Activated CD8-positive, alpha-beta memory T cell treated with anti-CD3 and anti-CD28 coated beads for 1 hour (primary cell): Measurements from ENCODE around the gene LGALS3.

ENCODE experiments used
- DNase-seq, 2 donors: peaks; one replicate each; pipeline ENCODE4 v3.0.0-alpha.2; 2020; ENCODE audit warnings: low read depth in 1 of 2; ENCODE audit errors: extremely low read depth in 1 of 2

Gene LGALS3

DNA sequence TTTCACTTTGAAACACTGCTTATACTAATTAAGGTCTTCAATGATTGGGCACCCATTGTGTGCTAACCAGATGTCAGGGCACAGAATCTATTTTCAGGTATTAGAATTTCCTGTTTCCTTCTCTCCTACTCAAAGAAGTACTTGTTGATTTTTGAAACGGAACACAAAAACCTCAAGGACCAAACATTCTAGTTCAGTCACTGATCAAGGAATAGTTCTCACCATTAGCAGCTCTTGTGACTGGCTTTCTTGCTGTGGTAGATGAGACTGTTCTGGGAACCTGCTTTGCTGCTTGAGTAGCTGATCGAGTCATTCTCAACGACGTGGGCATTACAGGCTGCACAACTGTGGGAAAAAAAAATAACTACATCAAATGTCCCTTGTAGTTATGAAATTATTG is 51.4 kb downstream of the LGALS3 start:
- DNase-seq: no peak

DNA sequence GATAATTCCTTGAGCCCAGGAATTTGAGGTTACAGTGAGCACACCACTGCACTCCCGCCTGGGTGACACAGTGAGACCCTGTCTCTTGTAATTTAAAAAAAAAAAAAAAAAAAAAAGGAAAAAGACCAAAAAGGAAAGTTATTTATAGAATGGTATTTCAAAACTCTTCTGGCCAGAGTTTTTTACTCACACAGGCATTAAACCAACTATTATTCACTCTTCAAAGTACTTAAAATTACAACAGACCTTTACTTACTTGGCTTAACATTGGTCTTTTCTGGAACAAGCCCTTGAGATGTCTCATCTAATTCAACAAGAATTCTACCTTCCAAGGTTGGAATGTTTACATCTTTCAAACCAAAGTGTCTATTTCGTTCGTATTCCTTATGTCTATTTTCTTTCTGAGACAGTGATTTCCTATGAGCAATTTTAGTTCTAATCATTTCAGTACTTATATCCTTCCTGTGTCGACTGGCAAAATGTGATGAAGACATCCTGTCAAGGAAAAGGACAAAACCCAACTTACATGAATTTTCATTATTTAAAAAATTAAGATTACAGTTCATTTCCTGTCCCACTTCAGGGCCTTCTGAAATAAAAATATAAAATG is 59.7 kb downstream of the LGALS3 start:
- no peak for DNase-seq

DNA sequence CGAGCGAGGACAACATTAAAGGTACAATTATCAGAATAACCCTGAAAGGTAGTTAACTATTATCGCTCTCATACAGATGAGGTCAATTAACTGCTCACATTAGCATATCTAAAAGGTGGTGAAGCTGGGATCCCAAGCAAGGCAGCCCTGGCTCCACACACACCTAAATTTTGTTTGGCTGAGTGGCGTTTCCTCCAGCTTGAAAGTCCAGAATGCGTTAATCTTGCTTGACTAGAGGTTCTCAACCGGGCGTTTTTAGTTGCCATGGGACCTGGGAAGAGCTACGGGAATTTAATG is 61.8 kb downstream of the LGALS3 start:
- no peak for DNase-seq

DNA sequence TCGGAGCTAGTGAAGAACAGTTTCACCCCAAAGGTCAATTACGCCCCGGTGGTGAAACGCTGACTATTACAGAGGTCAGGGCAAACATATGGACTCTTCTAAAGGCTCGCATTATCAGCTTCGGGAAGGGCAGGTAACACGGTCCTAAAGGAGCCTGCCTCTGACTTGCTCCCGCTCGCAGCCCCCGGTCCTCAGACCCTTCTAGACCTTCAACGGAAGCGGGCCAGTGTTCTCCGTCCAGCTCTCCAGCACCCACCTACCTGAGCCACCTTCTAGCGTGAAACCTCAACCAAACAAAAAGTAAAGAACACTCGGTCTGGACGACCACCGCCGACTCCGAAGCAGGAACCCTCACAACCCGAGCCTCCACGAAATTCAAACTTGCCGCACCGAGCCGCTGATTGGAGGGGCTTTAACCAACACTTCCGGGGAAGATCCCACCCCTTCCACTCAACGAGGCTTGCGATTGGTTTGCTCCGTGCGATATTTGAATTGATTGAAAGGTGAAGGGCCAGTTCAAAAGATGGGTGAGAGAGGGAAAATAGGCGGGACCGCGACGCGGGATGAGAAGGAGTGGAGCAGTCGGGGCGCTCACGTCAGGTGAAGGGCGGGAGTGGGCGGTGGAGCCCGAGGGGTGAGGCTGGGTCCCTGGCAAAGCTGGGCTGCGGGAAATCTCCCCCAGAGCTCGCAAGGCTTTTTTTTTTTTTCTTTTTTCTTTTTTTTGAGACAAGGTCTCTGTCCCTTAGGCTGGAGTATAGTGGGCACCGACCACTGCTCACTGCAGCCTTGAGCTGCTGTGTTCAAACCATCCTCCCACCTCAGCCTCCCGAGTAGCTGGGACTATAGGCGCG is 62.4 kb downstream of the LGALS3 start, which contains the start of gene DLGAP5:
Gene DLGAP5 (minus strand): TSS at position 383 of the 851 bp plus-strand sequence. CDS start 2,406 bp downstream, outside the sequence.
- peak; percentile 63 to 70 for DNase-seq

DNA sequence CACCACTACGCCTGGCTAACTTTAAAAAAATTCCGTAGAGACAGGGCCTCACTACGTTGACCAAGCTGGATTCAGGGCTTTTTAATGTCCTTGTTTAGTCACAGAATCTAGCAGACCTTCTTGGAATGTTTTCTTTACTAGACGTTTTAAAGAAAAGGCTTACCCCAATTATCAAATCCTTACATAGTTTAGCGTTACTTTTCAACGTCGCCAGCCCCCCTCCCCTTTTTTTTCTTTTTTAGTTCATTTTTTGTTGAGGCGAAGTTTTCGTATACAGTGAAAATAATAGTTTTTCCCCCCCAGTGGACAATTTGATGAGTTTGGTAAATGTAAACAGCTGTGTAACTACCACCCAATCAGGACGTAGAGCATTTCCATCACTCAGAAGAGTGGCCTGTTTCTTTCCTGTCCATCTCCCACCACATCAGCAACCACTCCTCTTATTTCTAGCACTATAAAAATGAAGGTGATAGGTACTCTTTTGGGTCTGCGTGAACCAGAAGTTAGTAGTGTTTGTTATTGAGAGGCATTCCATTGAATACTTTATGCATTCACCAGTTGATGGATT is 63.1 kb downstream of the LGALS3 start:
- no peak for DNase-seq

DNA sequence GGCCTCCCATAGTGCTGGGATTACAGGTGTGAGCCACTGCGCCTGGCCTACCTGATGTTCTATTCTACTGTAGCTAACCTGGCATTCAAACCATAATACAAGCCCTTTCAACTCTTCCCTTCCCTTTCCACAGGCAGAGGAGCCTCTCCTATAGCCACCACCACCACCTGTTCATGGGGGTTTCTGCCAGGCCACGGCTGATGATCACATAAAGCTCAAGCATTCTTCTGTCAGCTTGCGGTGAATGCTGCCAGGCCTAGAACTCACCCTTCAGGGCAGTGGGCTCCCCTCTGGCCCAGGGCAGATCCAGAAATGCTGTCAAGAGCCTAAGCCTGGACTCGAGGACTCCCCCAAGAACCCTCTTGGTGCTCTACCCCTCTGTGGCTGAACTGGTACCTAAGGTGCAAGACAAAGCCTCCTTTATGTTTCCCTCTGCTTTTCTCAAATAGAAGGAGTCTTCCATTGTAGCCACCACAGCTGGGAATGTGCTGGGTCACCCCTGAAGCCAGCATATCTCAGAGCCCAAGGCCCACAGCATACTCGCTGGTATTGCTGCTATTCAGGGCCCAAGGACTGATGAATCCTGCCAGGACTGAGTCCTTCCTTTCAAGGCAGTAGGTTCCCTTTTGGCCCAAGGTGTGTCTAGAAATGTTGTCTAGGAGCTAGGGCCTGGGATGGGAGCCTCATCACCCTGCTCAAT is 65.8 kb downstream of the LGALS3 start:
- DNase-seq: no peak
